HG03095 (cell line): ENCODE data around the gene LINC00237.

Experiments used
- ATAC-seq: cut with Tn5 transposase; IDR thresholded peaks from one replicate; pipeline ENCODE4 v1.9.1; 2021; ENCODE audit warnings: moderate library complexity; ENCODE audit not compliant: unreplicated experiment

Gene LINC00237

DNA sequence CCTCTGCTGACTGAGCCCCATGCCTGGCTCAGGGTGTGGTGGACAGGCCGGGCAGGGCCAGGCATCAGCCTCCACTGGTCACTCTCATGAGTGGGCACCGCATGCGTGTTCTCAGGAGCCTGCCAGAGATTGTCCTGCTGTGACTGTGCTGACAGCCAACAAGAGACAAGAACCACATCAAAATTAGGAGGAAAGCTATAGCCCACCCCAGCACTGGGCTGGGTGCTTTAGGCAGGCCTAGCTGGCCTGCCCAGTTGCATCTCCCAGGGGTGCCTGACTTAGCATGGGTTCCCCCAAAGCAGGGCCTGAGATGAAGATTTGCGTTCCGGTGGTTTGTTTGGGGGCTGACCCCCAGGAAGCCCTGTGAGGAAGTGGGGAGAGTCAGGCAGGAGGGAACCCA lies 53.9 kb downstream of the LINC00237 start:
- no peak for ATAC-seq

DNA sequence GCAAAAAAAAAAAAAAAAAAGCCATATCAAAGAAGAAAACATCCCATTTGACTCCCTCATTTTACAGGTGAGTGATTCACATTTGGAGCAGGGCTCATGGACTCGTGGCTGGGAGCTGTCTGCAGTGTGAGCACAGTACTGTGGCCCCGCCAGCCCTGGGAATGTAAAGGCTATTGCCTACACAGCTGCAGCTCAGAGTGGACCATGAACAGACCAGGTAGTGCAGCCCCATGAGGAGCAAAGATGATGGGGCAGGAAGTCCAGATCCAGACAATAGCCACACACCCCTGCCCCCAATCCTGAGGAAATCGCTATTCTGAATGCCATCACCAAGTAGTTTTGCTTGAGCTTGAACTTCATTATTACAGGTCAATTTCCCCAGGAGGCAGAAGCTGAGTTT lies 55.4 kb downstream of the LINC00237 start:
- no peak for ATAC-seq

DNA sequence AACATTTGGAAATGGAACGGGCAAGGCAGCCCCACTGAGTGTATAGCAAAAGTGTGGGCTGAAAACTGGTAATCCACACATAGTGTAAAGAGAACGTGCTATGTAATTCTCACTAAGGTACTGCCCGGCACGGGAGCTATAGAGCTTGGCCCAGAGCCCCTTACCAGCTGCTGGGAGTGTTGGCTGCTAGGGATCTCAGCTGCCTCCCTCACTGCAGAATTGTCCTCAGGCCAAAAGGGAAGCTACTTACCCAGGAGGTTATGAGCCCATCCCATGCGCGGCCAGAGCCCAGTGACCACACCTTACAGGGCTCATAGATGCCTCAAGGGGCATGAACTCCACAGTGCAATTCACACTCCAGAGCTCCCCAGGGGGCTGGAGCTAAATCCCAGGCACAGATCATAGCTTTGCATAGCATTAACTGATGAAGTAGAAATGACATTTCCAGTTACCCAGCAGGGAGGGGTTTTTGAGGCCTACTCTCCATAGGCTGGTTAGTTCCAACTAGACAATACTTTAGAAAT lies 56.8 kb downstream of the LINC00237 start:
- ATAC-seq: no peak

DNA sequence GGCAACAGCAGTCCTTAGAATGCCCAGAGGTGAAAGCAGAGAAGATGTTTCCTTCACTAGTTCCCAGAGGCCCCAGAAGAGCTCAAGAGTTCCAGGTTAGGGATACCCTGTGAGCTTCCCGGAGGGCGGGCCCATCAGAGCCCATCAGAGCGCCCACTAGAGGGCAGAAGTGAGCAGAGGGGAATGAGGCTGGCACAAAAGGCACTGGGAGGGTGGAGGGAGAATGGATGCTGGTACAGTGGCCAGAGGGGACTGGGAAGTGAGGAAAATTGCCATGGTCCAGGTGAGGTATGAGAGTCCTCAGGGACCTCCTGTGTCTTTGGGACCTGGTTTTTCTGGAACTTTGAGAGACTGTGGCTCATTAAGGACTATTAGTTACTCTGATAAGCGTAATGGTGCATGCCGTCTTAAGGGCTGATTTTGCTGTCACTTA lies 57.3 kb downstream of the LINC00237 start:
- no peak for ATAC-seq

DNA sequence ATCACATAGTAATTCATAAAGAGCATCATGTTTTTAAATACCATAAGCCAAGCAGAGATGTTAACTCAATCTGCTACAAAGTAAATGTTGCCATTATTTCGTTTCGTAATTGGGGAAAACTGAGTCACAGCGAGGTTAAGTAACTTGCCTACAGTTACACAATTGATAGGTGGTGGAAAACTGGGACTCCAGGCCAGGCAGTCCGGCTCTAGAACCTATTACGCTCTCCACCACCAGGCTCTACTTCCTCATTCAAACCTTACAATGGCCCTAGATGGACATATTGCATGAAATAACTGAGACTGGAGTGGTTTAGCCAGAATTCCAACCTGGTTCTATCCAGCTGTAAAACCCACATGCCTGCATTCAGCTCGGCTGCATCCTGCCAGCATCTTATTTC lies 58.2 kb downstream of the LINC00237 start:
- ATAC-seq: no peak

DNA sequence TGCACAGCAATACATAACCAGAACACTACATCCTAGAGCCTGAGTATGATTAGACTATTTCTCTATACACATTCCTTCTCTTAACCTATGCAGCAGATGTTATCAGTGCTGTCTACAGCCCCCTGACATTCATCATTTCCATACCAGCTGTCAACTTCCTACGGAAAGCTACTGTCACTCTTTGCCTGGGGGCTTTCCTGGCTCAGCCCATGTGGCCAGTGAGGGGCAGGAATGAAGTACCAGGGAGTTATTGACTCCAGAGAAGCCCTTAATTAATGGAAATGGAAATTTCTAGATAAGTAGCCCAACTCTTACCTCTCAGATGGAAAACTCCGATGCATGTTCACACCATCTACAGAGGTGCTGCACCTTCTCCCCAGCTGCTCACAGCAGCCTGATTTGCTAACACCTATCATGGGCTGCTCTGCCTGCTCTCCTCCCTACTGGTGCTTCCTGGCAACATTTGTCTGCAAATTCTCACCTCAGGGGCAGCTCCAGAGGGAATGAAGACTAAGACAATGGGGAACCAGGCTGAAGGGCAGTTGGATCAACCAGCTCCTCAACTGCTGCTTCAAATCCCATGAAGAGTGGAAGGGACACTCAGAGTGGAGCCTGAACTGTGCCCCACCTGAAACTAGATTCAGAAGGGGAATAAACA lies 59.6 kb downstream of the LINC00237 start:
- no peak for ATAC-seq
